HG02885 (cell line): ENCODE data around the gene MS4A4E.
A peak's percentile ranks its signal among the peaks of the same experiment; 100 is the strongest.
"Not testable (repeated sequence)": the region's sequence is repeated elsewhere in the genome, so short reads cannot be mapped to it uniquely, and the experiment has no call there.

ENCODE experiments used
- ATAC-seq: cut with Tn5 transposase; IDR thresholded peaks from one replicate; pipeline ENCODE4 v1.9.1; 2021; ENCODE audit warnings: mild to moderate bottlenecking; ENCODE audit not compliant: unreplicated experiment, poor library complexity

The MS4A4E gene

DNA sequence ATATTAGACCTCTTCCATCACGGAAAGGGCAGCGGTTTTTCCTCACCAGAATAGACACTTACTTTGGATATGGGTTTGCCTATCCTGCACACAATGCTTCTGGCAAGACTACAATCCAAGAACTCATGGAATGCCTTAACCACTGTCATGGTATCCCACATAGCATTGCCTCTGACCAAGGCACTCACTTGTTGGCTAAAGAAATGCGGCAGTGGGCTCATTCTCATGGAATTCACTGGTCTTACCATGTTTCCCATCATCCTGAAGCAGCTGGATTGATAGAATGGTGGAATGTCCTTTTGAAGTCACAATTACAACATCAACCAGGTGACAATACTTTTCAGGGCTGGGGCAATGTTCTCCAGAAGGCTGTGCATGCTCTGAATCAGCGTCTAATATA, 20.8 kb downstream of the MS4A4E start:
- ATAC-seq: no peak

DNA sequence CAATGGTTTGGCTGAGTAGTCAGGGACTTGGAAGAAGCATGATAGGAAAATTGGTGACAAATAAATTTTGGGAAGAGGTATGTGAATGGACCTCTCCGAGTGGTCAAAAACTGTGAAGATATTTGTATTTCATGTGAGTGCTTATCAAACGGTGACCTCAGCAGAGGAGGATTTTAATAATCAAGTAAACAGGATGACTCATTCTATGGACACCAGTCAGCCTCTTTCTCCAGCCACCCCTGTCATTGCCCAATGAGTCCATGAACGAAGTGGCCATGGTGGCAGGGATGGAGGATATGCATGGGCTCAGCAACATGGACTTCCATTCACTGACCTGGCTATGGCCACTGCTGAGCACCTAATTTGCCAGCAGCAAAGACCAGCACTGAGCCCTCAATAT, 21.2 kb downstream of the MS4A4E start:
- no peak for ATAC-seq

DNA sequence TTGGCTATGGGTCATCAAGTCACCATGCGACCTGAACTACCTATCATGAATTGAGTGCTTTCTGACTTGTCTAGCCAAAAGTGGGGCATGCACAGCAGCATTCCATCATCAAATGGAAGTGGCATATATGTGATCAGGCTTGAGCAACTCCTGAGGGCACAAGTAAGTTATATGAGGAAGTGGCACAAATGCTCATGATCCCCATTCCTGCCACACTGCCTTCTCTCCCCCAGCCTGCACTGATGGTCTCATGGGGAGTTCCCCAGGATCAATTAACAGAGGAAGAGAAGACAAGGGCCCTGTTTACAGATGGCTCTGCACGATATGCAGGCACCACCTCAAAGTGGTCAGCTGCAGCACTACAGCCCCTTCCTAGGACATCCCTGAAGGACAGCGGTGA, 21.8 kb downstream of the MS4A4E start:
- no peak for ATAC-seq

DNA sequence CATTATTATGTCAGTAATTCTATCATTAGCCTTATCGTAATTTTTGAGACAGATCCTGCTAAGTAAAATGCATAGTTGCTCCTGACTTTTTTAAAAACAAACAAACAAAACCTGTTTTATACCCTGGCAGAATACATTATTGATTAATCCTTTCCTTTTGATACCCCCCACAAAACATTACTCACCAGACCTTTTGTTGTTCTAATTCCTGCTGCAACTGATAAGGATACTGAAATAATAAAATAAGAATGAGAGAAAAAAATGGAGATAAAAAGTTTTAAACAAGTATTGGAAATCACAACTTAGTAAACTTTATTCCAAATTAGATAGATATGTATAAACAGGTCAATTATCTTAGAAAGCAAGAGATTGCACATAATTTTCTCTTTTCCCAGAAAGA, 28.6 kb downstream of the MS4A4E start:
- no peak for ATAC-seq

DNA sequence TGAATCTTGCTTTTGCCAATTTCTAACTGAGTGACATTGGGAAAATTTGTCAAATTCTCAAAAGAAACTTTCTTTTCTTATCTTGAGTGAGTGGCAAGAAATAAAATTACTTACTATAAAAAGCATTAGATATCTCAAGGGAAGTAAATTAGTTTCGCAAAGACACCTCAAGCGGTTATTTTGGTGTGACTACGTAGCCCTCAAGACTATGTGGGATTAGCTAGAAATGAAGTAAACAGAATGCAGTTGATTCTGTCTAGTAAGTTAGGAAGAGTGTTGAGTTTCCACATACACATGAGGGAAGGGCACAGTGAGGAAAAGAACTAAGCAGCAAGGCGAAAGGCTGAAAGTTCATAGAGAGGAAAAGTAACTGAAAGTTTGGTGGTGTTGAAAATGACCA, 31.7 kb downstream of the MS4A4E start:
- ATAC-seq: peak; percentile 60

DNA sequence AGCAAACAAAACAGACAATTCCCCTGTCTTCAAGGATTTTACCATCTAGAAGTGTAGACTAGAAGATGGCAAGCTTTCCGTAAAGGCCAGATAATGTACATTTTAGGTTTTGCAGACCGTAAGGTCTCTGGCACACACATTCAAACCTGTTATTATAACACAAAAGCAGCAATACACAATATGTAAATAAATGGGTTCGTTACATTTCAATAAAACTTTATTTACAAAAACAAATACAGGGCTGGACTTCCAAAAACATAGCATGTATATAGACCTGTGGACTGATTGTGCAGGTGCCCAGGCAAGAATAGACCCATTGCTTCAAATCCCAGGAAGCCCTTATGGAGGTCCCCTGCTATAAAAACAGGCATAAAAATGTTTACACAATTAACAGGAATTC, 33.0 kb downstream of the MS4A4E start:
- no peak for ATAC-seq

DNA sequence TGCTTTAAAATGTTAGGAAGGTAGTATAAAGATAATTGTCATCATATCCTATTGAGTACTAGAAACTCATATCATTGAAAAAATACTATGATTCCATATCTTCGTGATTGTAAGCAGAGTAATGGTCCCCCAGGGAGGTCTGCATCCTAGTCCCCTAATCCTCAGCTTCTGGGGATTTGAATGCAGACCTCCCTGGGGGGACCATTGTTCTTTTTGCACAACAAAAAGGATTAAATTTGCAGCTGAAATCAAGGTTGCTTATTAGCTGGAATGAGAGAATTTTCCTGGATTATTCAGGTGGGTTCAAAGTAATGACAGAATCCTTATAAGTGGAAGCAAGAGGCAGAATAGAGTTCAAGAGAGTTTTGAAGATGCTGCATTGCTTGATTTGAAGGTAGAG, 34.0 kb downstream of the MS4A4E start:
- no peak for ATAC-seq

DNA sequence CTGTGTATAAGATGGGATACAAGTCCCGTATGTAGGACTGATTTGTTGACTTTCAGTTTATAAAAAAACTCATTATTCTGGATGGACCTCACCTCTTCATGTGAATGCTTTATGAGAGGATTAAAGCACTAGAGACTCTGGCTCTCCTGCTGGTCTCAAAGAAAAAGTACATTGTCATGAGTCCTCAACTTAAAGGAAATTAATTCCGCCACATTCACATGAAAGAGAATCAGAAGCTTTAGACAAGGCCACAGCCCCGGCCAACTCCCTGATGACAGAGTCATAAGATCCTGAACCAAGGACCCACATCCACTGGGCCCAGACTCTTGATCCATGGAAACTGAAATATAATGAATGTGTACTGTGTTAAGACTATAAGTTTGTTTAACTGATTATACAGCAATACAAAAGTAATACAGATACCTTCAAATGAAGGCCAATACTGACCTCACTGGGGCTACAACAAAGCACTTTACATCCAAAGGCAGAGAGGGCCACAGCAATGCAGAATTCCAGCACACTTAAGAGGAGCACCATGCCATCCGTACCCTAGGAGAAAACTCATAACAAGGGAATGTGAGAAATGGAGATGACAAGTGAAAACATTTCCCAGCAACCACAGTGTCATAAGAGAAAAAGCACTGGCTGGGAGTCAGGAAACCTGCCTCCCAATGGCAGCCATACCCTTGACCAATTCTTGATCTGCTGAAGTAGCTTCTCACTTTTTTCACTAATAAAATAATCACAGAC, 34.6 kb downstream of the MS4A4E start:
- ATAC-seq: no peak

DNA sequence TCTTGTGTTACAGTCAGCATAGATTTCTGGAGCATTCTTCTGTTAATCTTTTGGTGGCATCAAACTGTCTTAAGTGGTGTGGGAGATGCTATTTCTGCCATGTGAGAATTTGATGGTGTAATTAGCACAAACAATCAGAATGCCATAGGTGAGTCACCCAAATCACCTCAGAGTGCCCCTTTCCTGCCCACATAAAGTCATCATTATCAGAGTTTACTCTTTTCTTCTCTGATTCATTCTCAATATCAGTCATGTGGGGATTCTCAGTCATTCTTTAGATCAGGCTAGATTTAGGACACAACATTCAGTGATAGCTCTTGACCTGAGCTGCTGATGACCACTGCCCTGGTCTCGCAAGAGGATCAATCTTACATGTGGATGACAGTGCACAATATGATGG, 36.3 kb downstream of the MS4A4E start:
- ATAC-seq: no peak

DNA sequence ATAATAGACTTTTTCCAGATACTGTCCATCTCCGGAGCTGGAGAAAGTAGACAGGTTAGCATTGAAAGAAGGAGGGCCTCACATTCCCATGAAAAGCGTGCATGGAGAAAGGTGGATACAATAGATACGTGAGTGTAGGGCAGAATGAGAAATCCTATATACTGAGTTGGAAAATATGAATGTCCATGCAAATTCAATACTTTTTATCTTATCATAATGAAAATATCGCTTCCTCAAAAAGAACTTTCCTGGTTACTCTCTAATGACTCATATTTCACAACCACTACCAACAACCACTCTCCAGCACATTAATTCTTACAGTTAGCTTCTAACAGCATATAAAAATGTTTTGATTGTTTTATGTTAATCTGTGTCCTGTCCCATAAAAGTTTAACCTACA, 38.0 kb downstream of the MS4A4E start:
- ATAC-seq: peak; percentile 77

DNA sequence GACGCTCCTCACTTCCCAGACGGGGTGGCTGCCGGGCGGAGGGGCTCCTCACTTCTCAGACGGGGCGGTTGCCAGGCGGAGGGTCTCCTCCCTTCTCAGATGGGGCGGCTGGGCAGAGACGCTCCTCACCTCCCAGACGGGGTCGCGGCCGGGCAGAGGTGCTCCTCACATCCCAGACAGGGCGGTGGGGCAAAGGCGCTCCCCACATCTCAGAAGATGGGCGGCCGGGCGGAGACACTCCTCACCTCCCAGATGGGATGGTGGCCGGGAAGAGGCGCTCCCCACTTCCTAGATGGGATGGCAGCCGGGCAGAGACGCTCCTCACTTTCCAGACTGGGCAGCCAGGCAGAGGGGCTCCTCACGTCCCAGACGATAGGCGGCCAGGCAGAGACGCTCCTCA, 41.6 kb downstream of the MS4A4E start:
- ATAC-seq: not testable (repeated sequence)

DNA sequence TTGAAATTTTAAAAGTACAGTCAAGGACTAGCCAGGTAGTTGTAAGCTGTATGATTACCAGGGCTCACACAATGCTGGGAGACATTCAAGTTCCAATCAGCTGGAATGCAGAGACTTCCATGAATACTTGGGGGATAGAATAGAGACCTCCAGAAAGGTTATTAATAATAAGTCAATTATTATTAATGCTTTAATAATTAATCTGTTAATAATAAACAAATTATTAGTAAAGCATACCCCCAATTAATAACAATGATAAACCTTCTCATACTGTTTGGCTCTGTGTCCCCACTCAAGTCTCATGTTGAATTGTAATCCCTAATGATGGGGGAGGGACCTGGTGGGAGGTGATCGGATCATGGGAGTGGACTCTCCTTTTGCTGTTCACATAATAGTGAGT, 45.5 kb downstream of the MS4A4E start:
- ATAC-seq: no peak

DNA sequence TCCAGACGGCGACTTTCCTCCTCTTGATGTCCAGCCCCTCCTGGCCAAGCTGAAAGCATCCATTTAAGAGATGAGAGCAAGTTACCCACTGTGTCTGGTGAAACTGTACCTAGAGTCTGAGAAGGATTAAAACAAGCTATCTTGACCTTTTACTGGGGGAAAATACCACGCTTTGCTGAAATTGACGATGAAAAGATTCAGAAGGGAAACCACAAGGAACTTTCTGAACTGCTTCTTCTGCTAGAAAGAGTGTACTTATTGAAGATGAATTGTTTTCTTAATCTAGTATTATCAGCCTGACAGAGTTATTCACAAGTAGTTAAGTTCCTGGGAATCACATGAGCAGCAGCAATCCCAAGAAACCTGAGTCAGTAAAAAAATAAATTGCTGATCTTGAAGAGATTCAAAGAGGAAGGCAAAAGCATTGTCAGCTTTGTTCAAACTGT, 47.0 kb downstream of the MS4A4E start:
- ATAC-seq: peak; percentile 66

DNA sequence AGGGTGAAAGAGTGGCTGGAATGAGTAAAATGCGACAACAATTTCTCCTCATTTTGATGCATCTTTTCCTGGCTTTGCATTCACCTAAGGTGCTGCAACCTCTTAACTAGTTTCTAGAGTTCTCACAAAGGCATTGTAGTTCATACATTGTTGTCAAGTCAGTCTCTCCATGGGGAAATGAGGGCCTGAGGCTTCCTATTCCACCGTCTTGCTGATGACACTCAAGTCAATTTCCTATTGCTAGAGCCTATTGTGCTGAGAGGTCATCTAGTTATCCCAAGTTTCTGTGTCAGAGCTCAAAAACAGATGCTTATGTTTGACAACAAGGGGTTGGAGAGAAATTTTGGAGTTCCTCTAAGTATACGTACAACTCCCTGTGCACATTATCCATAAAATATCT, 48.4 kb downstream of the MS4A4E start:
- ATAC-seq: no peak

DNA sequence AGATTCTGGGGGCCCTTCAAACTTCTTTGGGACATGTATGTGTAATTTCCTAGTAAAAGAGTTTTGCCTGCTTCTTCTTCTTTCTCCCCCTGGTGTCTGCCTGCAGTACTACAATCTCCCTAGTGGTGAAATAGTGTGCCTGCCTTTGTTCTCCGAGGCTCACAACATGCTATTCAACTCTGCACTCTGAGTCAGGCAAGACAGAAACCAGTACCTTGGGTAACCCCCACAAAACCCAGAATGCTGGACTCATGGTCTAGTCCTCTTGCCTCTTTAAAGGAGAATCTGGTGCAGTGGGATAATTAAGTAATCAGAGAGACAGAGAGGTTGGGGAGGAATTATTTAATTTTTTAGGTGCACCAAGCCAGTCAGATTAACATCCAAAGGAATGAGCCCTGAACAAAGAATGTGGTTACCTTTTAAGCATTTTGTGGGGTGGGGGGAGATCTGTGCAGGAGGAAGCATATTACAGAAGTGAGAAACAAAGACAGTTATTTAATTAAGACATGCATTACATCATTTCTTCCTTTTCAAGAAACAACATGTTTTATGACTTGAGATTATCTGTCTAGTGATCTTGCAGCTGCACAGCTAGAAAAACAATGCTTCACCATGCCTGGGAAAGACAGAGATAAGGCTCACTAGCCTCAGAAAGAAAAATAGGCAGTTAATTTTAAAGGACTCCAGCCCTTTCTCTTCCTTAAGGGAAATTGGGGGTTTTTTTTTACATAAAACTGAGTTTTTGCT, 49.1 kb downstream of the MS4A4E start:
- ATAC-seq: peak; percentile 93

DNA sequence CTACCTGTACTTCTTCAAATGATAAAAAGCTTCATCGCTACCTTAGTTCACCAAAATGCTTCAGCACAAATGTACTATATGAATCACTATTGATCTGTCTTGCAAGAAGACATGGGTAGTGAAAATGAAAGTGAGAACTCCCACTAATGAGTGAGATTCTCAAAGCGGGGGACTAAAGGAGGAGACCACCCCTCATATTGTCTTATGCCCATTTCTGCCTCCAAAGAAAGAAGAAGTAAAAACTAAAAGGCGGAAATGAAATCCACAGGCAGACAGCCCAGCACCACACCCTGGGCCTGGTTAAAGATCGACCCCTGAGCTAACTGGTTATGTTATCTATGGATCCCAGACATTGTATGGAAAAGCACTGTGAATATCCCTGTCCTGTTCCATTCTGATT, 50.4 kb downstream of the MS4A4E start:
- ATAC-seq: not testable (repeated sequence)

DNA sequence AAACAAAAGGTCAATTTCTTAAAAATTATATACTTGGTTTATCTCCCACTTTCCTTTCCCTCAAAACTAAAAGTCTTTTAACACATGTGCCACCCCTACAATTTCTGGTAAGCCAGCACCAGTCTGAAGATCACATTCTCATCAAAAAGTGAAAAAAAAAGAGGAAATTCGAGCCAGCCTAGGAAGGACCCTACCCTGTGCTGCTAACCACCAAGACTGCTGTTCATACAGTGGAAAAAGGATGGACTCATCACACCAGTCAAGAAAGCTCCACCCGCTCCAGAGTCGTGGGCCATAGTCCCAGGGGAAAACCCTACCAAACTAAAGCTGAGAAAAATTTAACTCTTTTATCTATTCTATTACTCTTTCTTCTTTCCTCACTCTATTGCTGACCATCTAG, 54.5 kb downstream of the MS4A4E start:
- not testable (repeated sequence) for ATAC-seq

DNA sequence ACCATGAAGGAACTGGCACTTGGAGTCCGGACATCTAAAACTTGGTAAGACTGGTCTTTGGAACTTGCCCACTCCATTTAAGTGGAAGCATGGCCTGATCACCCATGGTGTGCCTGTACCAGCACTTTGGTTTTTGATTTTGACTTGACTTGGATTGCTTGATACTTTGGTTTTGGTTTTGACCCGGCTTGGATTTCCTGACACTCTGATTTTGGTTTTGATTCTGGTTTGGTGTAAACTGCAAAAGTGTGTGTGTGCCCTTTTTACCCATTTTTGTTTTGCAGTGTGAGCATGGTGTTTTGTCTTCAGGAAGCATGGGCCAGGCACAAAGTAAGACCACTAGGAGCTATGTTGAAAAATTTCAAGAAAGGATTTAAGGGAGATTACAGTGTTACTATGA, 56.8 kb downstream of the MS4A4E start:
- not testable (repeated sequence) for ATAC-seq

DNA sequence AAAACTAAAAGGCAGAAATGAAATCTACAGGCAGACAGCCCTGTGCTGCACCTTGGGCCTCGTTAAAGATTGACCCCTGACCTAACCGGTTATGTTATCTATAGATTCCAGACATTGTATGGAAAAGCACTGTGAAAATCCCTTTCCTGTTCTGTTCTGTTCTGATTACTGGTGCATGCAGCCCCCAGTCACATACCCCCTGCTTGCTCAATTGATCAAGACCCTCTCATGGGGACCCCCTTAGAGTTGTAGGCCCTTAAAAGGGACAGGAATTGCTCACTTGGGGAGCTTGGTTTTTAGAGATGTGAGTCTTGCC, 57.5 kb downstream of the MS4A4E start:
- peak; percentile 47 for ATAC-seq

DNA sequence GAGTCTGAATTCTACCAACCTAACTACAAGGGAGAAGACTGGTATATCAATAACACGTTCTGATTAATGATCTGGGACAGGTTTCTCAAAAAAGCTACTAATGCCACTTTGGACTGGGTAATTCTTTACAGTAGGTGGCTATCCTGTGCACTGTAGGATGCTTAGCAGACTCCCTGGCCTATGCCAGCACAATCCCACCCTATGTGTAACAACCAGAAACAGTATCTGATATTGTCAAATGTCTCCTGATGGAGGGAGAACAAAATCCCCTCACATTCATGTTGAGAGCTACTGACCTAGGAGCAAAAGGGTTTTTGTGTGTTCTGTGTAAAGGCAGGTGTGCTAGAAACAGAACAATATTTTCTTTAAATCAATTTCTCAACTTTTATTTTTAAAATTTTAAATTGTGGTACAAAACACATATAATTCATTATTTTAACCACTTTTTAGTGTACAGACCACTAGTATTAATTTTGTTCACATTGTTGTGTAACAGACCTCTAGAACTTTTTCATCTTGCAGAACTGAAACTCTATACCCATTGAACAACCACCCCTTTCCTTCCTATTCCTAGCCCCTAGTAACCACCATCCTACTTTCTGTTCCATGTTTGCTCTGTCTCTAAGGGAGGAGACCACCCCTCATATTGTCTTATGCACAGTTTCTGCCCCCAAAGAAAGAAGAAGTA, 58.0 kb downstream of the MS4A4E start:
- peak; percentile 59 for ATAC-seq

DNA sequence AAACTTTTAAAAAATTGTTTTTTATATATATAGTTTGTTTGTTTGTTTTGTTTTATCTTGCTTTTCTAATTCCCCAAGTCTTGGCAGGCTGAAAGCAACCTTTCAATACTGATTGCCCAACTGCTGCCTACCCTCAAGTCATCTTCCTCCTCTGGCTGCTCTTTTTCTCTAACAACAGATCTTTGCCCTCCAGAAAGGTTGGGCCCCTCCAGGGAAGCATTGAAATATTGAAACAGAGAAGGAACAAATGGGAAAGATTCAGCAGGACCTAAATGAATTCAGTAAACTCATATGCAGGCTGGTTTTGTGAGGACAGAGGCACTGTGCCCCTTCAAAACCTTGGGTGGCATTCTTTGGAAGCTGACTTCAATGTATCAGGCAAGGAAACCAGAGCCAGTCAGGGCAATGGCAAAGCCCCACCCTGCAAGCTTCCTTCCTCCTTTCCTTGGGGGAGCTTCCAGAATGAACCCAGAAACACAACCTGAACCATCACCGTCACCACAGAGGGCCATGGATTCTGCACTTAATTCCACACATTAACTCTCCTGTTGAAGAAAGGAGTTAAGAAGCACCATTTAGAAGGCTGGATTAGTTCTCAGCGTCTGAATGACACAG, 59.2 kb downstream of the MS4A4E start:
- ATAC-seq: no peak
